ENCODE measurements around the gene GTF2F1.

DNA sequence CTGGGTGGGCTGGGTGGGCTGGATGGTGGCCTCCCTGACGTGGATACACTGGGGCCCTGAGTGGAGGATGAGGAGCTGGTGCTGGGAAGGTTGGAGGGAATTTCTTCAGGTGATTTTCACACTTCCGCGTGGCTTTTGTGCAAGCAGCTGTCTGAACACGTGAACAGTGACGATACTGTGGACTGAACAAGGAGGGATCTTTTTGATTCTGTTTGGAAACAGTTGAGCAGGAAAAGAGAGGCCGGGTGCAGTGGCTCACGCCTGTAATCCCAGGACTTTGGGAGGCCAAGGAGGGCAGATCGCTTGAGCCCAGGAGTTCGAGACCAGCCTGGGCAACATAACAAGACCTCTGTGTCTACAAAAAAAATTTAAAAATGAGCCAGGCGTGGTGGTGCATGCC lies 9.1 kb upstream of the GTF2F1 start:
- TF ChIP-seq CTCF (conservative IDR thresholded peaks at IDR 0.05) (no peak), EZH2 (IDR thresholded peaks at IDR 0.05; ENCODE audit: low read depth) (no peak)

Data from PC-9 (cell line).